ENCODE data around the gene BABAM2.

DNA sequence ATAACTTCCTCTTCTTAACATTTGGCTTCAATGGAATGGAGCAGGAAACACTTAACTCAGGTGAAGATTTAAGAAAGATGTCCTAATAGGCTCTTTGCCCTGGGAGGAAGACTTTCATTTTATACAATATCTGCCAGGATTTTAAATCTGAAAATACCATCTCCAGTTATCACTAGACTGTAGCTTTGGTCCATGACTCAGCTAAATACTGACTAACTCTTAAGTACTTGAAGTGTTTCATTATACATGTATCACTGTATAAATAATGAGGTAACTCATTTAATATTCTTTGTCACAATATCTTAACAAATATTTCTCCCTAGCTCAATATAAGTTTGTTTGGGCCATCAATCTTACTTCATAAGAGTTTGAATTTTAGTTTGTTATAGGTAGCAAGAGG is 35.1 kb upstream of the BABAM2 start:
- TF ChIP-seq, protein P1, sequence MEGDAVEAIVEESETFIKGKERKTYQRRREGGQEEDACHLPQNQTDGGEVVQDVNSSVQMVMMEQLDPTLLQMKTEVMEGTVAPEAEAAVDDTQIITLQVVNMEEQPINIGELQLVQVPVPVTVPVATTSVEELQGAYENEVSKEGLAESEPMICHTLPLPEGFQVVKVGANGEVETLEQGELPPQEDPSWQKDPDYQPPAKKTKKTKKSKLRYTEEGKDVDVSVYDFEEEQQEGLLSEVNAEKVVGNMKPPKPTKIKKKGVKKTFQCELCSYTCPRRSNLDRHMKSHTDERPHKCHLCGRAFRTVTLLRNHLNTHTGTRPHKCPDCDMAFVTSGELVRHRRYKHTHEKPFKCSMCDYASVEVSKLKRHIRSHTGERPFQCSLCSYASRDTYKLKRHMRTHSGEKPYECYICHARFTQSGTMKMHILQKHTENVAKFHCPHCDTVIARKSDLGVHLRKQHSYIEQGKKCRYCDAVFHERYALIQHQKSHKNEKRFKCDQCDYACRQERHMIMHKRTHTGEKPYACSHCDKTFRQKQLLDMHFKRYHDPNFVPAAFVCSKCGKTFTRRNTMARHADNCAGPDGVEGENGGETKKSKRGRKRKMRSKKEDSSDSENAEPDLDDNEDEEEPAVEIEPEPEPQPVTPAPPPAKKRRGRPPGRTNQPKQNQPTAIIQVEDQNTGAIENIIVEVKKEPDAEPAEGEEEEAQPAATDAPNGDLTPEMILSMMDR (conservative IDR thresholded peaks at IDR 0.05; ENCODE audit: low read depth in 2 of 2): no peak
- no peak for TF ChIP-seq EZH2 (IDR thresholded peaks at IDR 0.05; ENCODE audit: low read depth, unreplicated experiment)
